ENCODE data around the gene PTGES.
A peak's percentile ranks its signal among the peaks of the same experiment; 100 is the strongest.

The PTGES gene

GRCh38 chr9:129724456-129725190, 28.2 kb downstream of the PTGES start:
- no peak for DNase-seq (ENCODE audit: low spot score)
- ChIA-PET POLR2A (ENCODE audit: low non-redundant PET) (no interaction called here), CTCF (interaction anchor here (1.4 to 3.0 kb wide), 2 partner anchors 58 to 61 kb away, joined by 4 to 43 read pairs; no protein-coding TSS in a partner anchor)
- TF ChIP-seq CTCF (conservative IDR thresholded peaks at IDR 0.05; ENCODE audit: low read depth): no peak
- H3K27ac ChIP-seq: no peak overlapping the region

DNA sequence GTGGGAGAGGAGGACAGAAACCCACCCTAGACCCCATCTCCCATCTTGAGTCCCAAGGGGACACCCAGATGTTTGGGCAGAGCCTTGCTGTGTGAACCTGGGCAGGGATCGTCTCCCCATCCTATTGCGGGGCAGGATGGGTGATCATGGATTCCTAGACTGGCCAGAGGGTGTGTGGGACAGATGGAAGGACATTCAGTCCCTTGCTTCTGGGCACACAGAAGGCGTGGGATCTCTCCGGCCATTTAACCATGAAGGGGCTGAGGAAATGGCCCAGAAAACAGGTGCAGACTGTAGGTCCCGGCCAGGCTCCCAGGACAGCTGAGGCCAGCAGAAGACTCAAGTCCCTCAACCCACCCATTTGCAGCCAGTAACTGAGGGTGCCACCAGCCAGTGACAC, 29.9 kb downstream of the PTGES start:
- no peak overlapping the region for H3K27ac ChIP-seq
- ChIA-PET CTCF (interaction anchor here (1.1 to 2.6 kb wide), 2 partner anchors 15 to 80 kb away, joined by 3 to 26 read pairs; no protein-coding TSS in a partner anchor), POLR2A (ENCODE audit: low non-redundant PET) (no interaction called here)
- DNase-seq (ENCODE audit: low spot score): no peak
- TF ChIP-seq CTCF (conservative IDR thresholded peaks at IDR 0.05; ENCODE audit: low read depth): no peak

GRCh38 chr9:129720865-129721545, 31.8 kb downstream of the PTGES start:
- no peak overlapping the region for H3K27ac ChIP-seq
- peak; percentile 9; the same call in 1 of the 2 replicates for TF ChIP-seq CTCF (conservative IDR thresholded peaks at IDR 0.05; ENCODE audit: low read depth)
- no peak for DNase-seq (ENCODE audit: low spot score)
- POLR2A ChIA-PET (ENCODE audit: low non-redundant PET): no interaction called here
- CTCF ChIA-PET: interaction anchor here (0.6 to 2.6 kb wide), 11 partner anchors 12 to 737 kb away, joined by 3 to 26 read pairs (median 3); no protein-coding TSS in a partner anchor

- no peak for DNase-seq (ENCODE audit: low spot score)
- H3K27ac ChIP-seq: no peak overlapping the region
- ChIA-PET POLR2A (ENCODE audit: low non-redundant PET) (no interaction called here), CTCF (interaction anchor here (0.6 to 2.6 kb wide), 10 partner anchors 11 to 737 kb away, joined by 3 to 26 read pairs (median 3); no protein-coding TSS in a partner anchor)
- TF ChIP-seq CTCF (conservative IDR thresholded peaks at IDR 0.05; ENCODE audit: low read depth): peak; percentile 29
Measured at GRCh38 chr9:129720181-129720864, 32.5 kb downstream of the PTGES start.

DNA sequence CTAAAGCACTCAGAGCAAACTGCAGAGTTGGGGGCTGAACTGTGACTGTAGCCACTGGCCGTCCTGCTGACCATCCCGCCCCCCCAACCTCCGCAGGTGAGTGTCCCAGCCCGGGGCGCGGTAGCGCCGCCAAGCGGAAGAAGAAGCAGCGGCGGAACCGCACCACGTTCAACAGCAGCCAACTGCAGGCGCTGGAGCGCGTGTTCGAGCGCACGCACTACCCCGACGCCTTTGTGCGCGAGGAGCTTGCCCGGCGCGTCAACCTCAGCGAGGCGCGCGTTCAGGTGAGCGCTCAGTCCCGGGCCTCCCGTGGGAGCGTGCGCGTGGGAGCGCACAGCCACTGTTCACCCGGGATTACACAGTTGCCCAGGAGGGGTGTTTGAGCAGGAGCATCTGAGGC, 33.7 kb downstream of the PTGES start:
- ChIA-PET POLR2A (ENCODE audit: low non-redundant PET) (no interaction called here), CTCF (interaction anchor here (0.6 to 1.6 kb wide), 3 partner anchors 7 to 65 kb away, joined by 3 to 7 read pairs (median 3); no protein-coding TSS in a partner anchor)
- no peak overlapping the region for H3K27ac ChIP-seq
- no peak for TF ChIP-seq CTCF (conservative IDR thresholded peaks at IDR 0.05; ENCODE audit: low read depth)
- DNase-seq (ENCODE audit: low spot score): no peak

DNA sequence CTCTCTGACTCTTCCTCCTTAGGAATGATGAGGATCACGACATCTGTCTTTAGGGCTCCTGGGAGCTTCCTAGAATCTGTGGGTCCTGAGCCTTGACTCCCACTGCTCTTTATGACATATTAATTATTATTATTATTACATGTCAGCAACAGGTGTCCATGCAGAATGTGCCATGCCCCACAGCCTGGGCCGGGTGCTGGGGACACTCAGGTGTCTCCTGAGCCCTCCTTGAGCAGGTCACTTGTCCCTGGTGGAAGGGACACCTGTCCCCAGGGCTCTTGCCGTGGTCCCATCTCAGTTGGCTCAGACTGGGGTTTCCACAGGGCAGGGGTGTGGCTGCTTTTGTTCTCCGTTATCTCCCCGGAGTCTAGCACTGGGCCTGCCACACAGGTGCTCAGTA, 34.2 kb downstream of the PTGES start:
- ChIA-PET POLR2A (ENCODE audit: low non-redundant PET) (no interaction called here), CTCF (interaction anchor here (0.6 to 1.6 kb wide), 3 partner anchors 8 to 66 kb away, joined by 3 to 7 read pairs (median 3); no protein-coding TSS in a partner anchor)
- no peak for DNase-seq (ENCODE audit: low spot score)
- TF ChIP-seq CTCF (conservative IDR thresholded peaks at IDR 0.05; ENCODE audit: low read depth): no peak
- no peak overlapping the region for H3K27ac ChIP-seq
